Astrocyte of the cerebellum (primary cell): ENCODE measurements around the gene TTC28.

ENCODE experiments used
- DNase-seq: peaks from one replicate; pipeline ENCODE4 v3.0.0-alpha.2; 2011; ENCODE audit warnings: low read depth
- H3K4me3 ChIP-seq: 2 replicates; pipeline ENCODE4 v1.5.1; 2011; ENCODE audit warnings: mild to moderate bottlenecking, low read depth, low read length, moderate library complexity
- in situ Hi-C: cut with HindIII; loops from 2 replicates; pipeline ENCODE4 v1.10.0; 2017; ENCODE audit warnings: low sequenced_read_pairs
- TF ChIP-seq, protein P1 (sequence below): IDR thresholded peaks from 2 replicates; pipeline ENCODE4 v1.5.1; 2012; ENCODE audit warnings: low read length, low read depth, moderate library complexity, mild to moderate bottlenecking; ENCODE audit errors: missing control alignments

The TTC28 gene

GRCh38 chr22:28108851-28109250, 570.8 kb downstream of the TTC28 start:
- TF ChIP-seq, protein P1, sequence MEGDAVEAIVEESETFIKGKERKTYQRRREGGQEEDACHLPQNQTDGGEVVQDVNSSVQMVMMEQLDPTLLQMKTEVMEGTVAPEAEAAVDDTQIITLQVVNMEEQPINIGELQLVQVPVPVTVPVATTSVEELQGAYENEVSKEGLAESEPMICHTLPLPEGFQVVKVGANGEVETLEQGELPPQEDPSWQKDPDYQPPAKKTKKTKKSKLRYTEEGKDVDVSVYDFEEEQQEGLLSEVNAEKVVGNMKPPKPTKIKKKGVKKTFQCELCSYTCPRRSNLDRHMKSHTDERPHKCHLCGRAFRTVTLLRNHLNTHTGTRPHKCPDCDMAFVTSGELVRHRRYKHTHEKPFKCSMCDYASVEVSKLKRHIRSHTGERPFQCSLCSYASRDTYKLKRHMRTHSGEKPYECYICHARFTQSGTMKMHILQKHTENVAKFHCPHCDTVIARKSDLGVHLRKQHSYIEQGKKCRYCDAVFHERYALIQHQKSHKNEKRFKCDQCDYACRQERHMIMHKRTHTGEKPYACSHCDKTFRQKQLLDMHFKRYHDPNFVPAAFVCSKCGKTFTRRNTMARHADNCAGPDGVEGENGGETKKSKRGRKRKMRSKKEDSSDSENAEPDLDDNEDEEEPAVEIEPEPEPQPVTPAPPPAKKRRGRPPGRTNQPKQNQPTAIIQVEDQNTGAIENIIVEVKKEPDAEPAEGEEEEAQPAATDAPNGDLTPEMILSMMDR: no peak

DNA sequence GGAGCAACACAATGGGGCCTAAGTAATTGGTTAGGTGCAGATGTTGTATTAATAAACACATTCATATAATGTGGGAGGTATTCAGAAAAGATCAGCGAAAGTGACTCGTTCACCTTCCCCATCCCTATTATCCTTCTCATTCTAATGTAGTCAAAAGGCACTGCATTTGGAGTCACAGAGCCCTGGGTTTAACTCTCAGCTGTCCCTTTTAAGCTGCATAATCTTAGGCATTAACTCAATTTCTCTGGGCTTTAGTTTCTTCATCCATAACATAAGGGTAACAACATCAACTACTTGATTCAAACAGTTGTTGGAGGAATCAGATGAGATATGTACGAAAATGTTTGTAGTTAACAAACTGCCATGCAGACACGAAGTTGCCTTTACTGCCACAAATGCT, 573.0 kb downstream of the TTC28 start:
- TF ChIP-seq, protein P1: no peak
- H3K4me3 ChIP-seq: no peak overlapping the region
- in situ Hi-C loops: no loop called here
- no peak for DNase-seq

More at GRCh38 chr22:28108851-28109250, 570.8 kb downstream of the TTC28 start:
- no peak for DNase-seq
- in situ Hi-C loops: no loop called here
- no peak overlapping the region for H3K4me3 ChIP-seq

DNA sequence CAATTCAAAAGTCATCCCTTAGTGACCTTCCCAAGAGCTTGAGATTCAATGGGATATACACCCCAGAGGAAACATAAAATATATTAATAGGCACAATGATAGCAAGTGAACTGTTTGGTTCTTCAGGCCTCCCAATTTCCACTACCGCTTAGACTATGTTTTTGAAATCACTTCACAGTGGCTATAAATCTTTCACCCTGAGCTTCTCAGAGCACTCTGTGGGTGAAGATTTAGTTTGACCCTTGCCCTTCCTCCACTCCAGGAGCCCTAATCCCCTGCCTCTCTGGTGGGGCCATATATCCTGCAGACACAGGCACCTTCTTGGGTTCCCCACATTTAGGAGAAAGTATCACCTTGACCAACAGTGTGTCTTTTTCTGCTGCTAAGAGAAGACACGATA, 573.7 kb downstream of the TTC28 start:
- no peak for DNase-seq
- in situ Hi-C loops: no loop called here
- TF ChIP-seq, protein P1: no peak
- no peak overlapping the region for H3K4me3 ChIP-seq

GRCh38 chr22:28105413-28105812, 574.2 kb downstream of the TTC28 start:
- in situ Hi-C loops: no loop called here
- no peak overlapping the region for H3K4me3 ChIP-seq
- TF ChIP-seq, protein P1: no peak

GRCh38 chr22:28103596-28103995, 576.0 kb downstream of the TTC28 start:
- in situ Hi-C loops: no loop called here
- DNase-seq: no peak
- TF ChIP-seq, protein P1: no peak
- H3K4me3 ChIP-seq: no peak overlapping the region

More at GRCh38 chr22:28105413-28105812, 574.2 kb downstream of the TTC28 start:
- DNase-seq: no peak

- no peak for DNase-seq
- in situ Hi-C loops: no loop called here
- no peak overlapping the region for H3K4me3 ChIP-seq
- TF ChIP-seq, protein P1: no peak
These were observed 577.4 kb downstream of the TTC28 start for GRCh38 chr22:28102151-28102812.
